Neural progenitor cell (in vitro differentiated cells): Measurements from ENCODE around the gene STK26. TPM values are rescaled to one million over a fixed set of nuclear protein-coding genes. Genes with fewer than 3 reads are reported as not detected.
"Not testable (repeated sequence)": the region's sequence is repeated elsewhere in the genome, so short reads cannot be mapped to it uniquely, and the experiment has no call there.

Source experiments
- DNase-seq: peaks from one replicate; pipeline ENCODE4 v3.0.0-alpha.2; 2016; ENCODE audit warnings: low spot score
- H2AFZ ChIP-seq: fragments of 200-600 bp; sonication (generic); replicated peaks from 2 replicates; pipeline ENCODE4 v1.6.1; 2016; ENCODE audit warnings: antibody characterized with exemption
- H3F3A ChIP-seq: fragments of 200-600 bp; sonication (generic); 2 replicates; pipeline ENCODE4 v1.6.1; 2016; ENCODE audit warnings: antibody characterized with exemption, low read depth
- H3K27ac ChIP-seq: fragments of 200-600 bp; sonication (generic); 2 replicates; pipeline ENCODE4 v1.5.1; 2016; ENCODE audit warnings: mild to moderate bottlenecking
- H3K27me3 ChIP-seq: fragments of 200-600 bp; sonication (generic); 2 replicates; pipeline ENCODE4 v1.6.1; 2016; ENCODE audit warnings: mild to moderate bottlenecking, moderate library complexity
- H3K36me3 ChIP-seq: fragments of 200-600 bp; sonication (generic); 2 replicates; pipeline ENCODE4 v1.5.1; 2016
- H3K4me1 ChIP-seq: fragments of 200-600 bp; sonication (generic); 2 replicates; pipeline ENCODE4 v1.6.1; 2016; ENCODE audit warnings: mixed run types
- H3K4me2 ChIP-seq: fragments of 200-600 bp; sonication (generic); 2 replicates; pipeline ENCODE4 v1.6.1; 2016
- H3K4me3 ChIP-seq: fragments of 200-600 bp; sonication (generic); 2 replicates; pipeline ENCODE4 v1.5.1; 2016
- H3K79me2 ChIP-seq: fragments of 200-600 bp; sonication (generic); 2 replicates; pipeline ENCODE4 v1.6.1; 2016; ENCODE audit warnings: low read depth
- H3K9ac ChIP-seq: fragments of 200-600 bp; sonication (generic); 2 replicates; pipeline ENCODE4 v1.6.1; 2016
- H3K9me3 ChIP-seq: fragments of 200-600 bp; sonication (generic); 2 replicates; pipeline ENCODE4 v1.5.1; 2016; ENCODE audit warnings: low read depth
- H4K20me1 ChIP-seq: fragments of 200-600 bp; sonication (generic); 2 replicates; pipeline ENCODE4 v1.6.1; 2016; ENCODE audit warnings: low read depth
- H3K27ac Mint-ChIP-seq: 3 replicates; pipeline ENCODE4 v1.8.0; 2021; ENCODE audit warnings: mixed read lengths
- H3K27me3 Mint-ChIP-seq: 2 replicates; pipeline ENCODE4 v1.8.0; 2022; ENCODE audit warnings: low read depth, mild to moderate bottlenecking, inconsistent platforms, moderate library complexity, mixed read lengths; ENCODE audit not compliant: insufficient read depth
- H3K36me3 Mint-ChIP-seq: 3 replicates; pipeline ENCODE4 v1.8.0; 2021; ENCODE audit warnings: mixed read lengths
- H3K4me1 Mint-ChIP-seq: 3 replicates; pipeline ENCODE4 v1.8.0; 2021; ENCODE audit warnings: mixed read lengths
- H3K4me3 Mint-ChIP-seq: 3 replicates; pipeline ENCODE4 v1.8.0; 2021; ENCODE audit warnings: mild to moderate bottlenecking, moderate library complexity, mixed read lengths
- H3K9me3 Mint-ChIP-seq: 3 replicates; pipeline ENCODE4 v1.8.0; 2020; ENCODE audit warnings: mixed read lengths
- EZH2 ChIP-seq: fragments of 200-600 bp; sonication (generic); IDR thresholded peaks from 2 replicates; pipeline ENCODE4 v1.6.1; 2017; ENCODE audit warnings: antibody characterized with exemption, mild to moderate bottlenecking, moderate library complexity
- EZH2phosphoT487 ChIP-seq: fragments of 200-600 bp; sonication (generic); IDR thresholded peaks from 2 replicates; pipeline ENCODE4 v1.6.1; 2017; ENCODE audit warnings: antibody characterized with exemption
- total RNA-seq: library from RNA; depleted of rRNA; stranded (reverse); fragments of >200 nt; gene quantifications from 2 replicates; pipeline ENCODE4 v1.2.3, GENCODE V29; 2015; ENCODE audit warnings: low replicate concordance
- TF ChIP-seq, protein P1 (sequence below): fragments of 200-600 bp; sonication (generic); IDR thresholded peaks from 2 replicates; pipeline ENCODE4 v1.5.1; 2017; ENCODE audit warnings: antibody characterized with exemption, mild to moderate bottlenecking

The STK26 gene
- total RNA-seq, 1 donor from 2014 or later, result 182 TPM

DNA sequence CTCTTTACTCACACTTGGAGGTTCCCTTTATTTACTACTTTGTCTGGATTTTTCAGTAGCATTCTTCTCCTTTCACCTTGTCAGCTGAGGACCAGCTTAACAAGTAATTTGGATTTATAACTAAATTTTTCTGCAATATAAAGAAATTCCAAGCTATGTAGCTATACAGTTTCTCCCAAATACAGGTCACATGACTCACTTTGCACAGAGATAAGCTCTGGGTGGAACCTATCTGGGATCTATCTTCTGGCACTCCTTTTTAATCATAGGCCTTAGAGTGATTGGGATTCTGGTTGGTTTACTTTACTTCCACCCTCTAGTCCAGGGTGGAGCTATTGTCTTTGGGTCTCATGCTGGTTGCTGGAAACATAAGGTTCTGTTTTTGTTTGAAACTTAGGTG lies 34.9 kb upstream of the STK26 start:
- H3K4me1 Mint-ChIP-seq, result peaks cover 12% of the 10 kb centered on the region
- Histone ChIP-seq H3K27me3 (no peaks in the 10 kb centered on the region), H3K36me3 (no peaks in the 10 kb centered on the region), H3F3A (no peaks in the 10 kb centered on the region), H3K4me3 (no peak overlapping the region), H3K4me1 (no peaks in the 10 kb centered on the region), H3K9ac (no peak overlapping the region), H3K9me3 (no peaks in the 10 kb centered on the region), H3K79me2 (no peaks in the 10 kb centered on the region), H3K27ac (no peak overlapping the region), H4K20me1 (no peaks in the 10 kb centered on the region), H2AFZ (no peak overlapping the region), H3K4me2 (no peak overlapping the region)
- TF ChIP-seq EZH2, result no peak
- no peak for TF ChIP-seq EZH2phosphoT487
- TF ChIP-seq, protein P1, sequence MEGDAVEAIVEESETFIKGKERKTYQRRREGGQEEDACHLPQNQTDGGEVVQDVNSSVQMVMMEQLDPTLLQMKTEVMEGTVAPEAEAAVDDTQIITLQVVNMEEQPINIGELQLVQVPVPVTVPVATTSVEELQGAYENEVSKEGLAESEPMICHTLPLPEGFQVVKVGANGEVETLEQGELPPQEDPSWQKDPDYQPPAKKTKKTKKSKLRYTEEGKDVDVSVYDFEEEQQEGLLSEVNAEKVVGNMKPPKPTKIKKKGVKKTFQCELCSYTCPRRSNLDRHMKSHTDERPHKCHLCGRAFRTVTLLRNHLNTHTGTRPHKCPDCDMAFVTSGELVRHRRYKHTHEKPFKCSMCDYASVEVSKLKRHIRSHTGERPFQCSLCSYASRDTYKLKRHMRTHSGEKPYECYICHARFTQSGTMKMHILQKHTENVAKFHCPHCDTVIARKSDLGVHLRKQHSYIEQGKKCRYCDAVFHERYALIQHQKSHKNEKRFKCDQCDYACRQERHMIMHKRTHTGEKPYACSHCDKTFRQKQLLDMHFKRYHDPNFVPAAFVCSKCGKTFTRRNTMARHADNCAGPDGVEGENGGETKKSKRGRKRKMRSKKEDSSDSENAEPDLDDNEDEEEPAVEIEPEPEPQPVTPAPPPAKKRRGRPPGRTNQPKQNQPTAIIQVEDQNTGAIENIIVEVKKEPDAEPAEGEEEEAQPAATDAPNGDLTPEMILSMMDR, result no peak
- H3K4me3 Mint-ChIP-seq, result no peak overlapping the region
- no peaks in the 10 kb centered on the region for H3K36me3 Mint-ChIP-seq
- peaks cover 2% of the 10 kb centered on the region for H3K9me3 Mint-ChIP-seq
- H3K27me3 Mint-ChIP-seq, result peaks cover 5% of the 10 kb centered on the region
- no peak for DNase-seq
- no peak overlapping the region for H3K27ac Mint-ChIP-seq

DNA sequence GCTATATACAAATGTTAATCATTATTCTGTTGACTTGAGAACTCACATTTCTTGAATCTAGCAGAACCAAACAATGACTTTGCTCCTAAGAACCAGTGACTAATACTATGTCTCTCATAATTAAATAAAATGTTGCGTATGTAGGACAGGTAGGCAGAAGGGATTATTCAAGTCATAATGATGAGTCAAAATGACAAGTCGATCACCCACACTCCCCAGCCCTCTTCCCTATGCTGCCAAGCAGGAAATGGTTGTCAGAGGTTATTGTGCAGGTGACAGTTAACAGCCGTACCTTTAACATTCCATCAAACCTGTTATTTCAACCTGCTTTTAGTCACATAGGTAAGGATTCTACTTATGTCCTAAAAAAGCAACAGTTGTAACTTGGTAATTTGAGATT lies 22.0 kb upstream of the STK26 start:
- Histone ChIP-seq H2AFZ (no peak overlapping the region), H3K4me3 (no peak overlapping the region), H3K4me1 (no peaks in the 10 kb centered on the region), H3K79me2 (no peaks in the 10 kb centered on the region), H3K4me2 (no peak overlapping the region), H3K27me3 (peaks cover 5% of the 10 kb centered on the region), H3K27ac (no peak overlapping the region), H3F3A (no peaks in the 10 kb centered on the region), H3K36me3 (no peaks in the 10 kb centered on the region), H4K20me1 (no peaks in the 10 kb centered on the region), H3K9me3 (peaks cover 5% of the 10 kb centered on the region), H3K9ac (no peak overlapping the region)
- TF ChIP-seq EZH2phosphoT487, result no peak
- TF ChIP-seq, protein P1, result no peak
- H3K4me3 Mint-ChIP-seq, result no peak overlapping the region
- no peaks in the 10 kb centered on the region for H3K36me3 Mint-ChIP-seq
- no peaks in the 10 kb centered on the region for H3K4me1 Mint-ChIP-seq
- H3K9me3 Mint-ChIP-seq, result no peaks in the 10 kb centered on the region
- no peaks in the 10 kb centered on the region for H3K27me3 Mint-ChIP-seq
- DNase-seq, result no peak
- no peak overlapping the region for H3K27ac Mint-ChIP-seq

DNA sequence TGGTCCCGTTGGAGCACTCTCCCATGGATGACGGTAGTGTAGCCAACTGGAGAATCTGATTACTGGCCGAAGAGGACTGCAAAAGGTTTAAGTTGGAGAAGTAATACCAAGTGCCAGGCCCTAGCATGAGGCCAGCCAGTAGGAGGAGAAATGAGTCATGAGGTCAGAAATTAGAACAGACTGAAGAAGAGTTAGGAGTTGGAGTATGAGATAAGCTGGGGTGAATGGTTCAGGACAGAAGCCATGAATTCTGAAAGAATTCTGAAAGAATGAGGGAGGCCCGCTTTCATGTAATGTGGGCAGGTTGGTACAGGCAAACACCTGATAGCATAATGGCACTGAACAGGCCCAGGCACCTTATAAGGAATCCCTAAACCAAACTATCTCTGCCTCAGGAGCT lies 18.4 kb upstream of the STK26 start:
- no peak overlapping the region for H2AFZ ChIP-seq
- H3K4me1 ChIP-seq, result no peaks in the 10 kb centered on the region
- H3K9ac ChIP-seq, result no peak overlapping the region
- no peaks in the 10 kb centered on the region for H3K9me3 Mint-ChIP-seq
- H3K36me3 ChIP-seq, result no peaks in the 10 kb centered on the region
- no peak overlapping the region for H3K4me2 ChIP-seq
- H3F3A ChIP-seq, result no peaks in the 10 kb centered on the region
- no peaks in the 10 kb centered on the region for H3K36me3 Mint-ChIP-seq
- H3K79me2 ChIP-seq, result no peaks in the 10 kb centered on the region
- H3K27ac Mint-ChIP-seq, result no peak overlapping the region
- no peaks in the 10 kb centered on the region for H3K4me1 Mint-ChIP-seq
- peaks cover 5% of the 10 kb centered on the region for H3K27me3 ChIP-seq
- no peak for TF ChIP-seq EZH2phosphoT487
- no peak for TF ChIP-seq EZH2
- TF ChIP-seq, protein P1, result no peak
- no peak overlapping the region for H3K4me3 Mint-ChIP-seq
- no peaks in the 10 kb centered on the region for H3K9me3 ChIP-seq
- H3K4me3 ChIP-seq, result no peak overlapping the region
- H4K20me1 ChIP-seq, result no peaks in the 10 kb centered on the region
- no peak for DNase-seq
- no peak overlapping the region for H3K27ac ChIP-seq
- H3K27me3 Mint-ChIP-seq, result no peaks in the 10 kb centered on the region

DNA sequence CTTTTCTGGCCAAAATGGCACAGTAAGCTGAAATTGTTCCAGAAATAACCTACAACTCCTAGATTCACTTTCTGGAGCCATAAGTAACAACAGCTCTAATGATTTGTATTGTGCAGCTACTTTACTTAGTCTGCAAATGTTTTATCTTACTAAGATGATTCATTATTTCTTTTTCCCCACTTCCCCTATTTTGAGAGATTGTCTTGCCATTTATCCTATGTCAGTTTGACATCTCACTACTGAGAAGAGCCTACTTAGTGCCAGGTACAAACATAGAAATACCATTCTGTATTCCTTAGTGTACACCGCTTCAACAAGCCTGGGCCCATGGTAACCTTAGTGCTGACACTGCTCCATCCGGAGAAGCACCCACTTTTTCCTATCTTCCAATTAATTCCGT lies 13.8 kb upstream of the STK26 start:
- H3K36me3 ChIP-seq, result no peaks in the 10 kb centered on the region
- no peaks in the 10 kb centered on the region for H3K9me3 ChIP-seq
- H3K27me3 ChIP-seq, result no peaks in the 10 kb centered on the region
- no peaks in the 10 kb centered on the region for H4K20me1 ChIP-seq
- DNase-seq, result no peak
- H2AFZ ChIP-seq, result no peak overlapping the region
- H3K4me3 Mint-ChIP-seq, result no peak overlapping the region
- no peak overlapping the region for H3K4me2 ChIP-seq
- H3K9ac ChIP-seq, result no peak overlapping the region
- no peaks in the 10 kb centered on the region for H3K9me3 Mint-ChIP-seq
- no peaks in the 10 kb centered on the region for H3K27me3 Mint-ChIP-seq
- H3K4me3 ChIP-seq, result no peak overlapping the region
- no peaks in the 10 kb centered on the region for H3K36me3 Mint-ChIP-seq
- TF ChIP-seq, protein P1, result no peak
- TF ChIP-seq EZH2phosphoT487, result no peak
- TF ChIP-seq EZH2, result no peak
- H3K4me1 ChIP-seq, result no peaks in the 10 kb centered on the region
- H3K27ac Mint-ChIP-seq, result no peak overlapping the region
- no peaks in the 10 kb centered on the region for H3K4me1 Mint-ChIP-seq
- no peak overlapping the region for H3K27ac ChIP-seq
- H3F3A ChIP-seq, result no peaks in the 10 kb centered on the region
- no peaks in the 10 kb centered on the region for H3K79me2 ChIP-seq

DNA sequence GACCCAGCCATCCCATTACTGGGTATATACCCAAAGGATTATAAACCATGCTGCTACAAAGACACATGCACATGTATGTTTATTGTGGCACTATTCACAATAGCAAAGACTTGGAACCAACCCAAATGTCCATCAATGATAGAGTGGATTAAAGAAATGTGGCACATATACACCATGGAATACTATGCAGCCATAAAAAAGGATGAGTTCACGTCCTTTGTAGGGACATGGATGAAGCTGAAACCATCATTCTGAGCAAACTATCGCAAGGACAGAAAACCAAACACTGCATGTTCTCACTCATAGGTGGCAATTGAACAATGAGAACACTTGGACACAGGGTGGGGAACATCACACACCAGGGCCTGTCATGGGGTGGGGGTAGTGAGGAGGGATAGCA lies 12.9 kb upstream of the STK26 start:
- H3K4me3 ChIP-seq, H3K27ac ChIP-seq, DNase-seq, H3K4me2 ChIP-seq, H2AFZ ChIP-seq, H4K20me1 ChIP-seq, H3K36me3 Mint-ChIP-seq, H3K9me3 Mint-ChIP-seq, H3K27ac Mint-ChIP-seq, H3K4me3 Mint-ChIP-seq, H3K9me3 ChIP-seq, H3F3A ChIP-seq, H3K36me3 ChIP-seq, H3K4me1 ChIP-seq, H3K27me3 ChIP-seq, H3K79me2 ChIP-seq, H3K9ac ChIP-seq, H3K4me1 Mint-ChIP-seq, H3K27me3 Mint-ChIP-seq: not testable (repeated sequence)
